Heart left ventricle (tissue), 13 donors: ENCODE data around the gene DNAI2.

Experiments used
- CTCF ChIP-seq, 12 donors: fragments of 200-600 bp; sonication (generic) in 4 of 12; IDR thresholded peaks; one replicate each; pipeline versions ENCODE4 v1.5.0 to v1.8.0; 2018 to 2022; ENCODE audit warnings: antibody characterized with exemption in 12 of 12, mild to moderate bottlenecking in 5 of 12
- POLR2A ChIP-seq, 2 donors: fragments of 450-650 bp; IDR thresholded peaks; one replicate each; pipeline ENCODE4 v1.6.1; 2017; ENCODE audit warnings: antibody characterized with exemption in 2 of 2, mild to moderate bottlenecking in 2 of 2, moderate library complexity in 2 of 2
- donor health status: ischemic (EF 13 %, LVEDD 7.1; RV severe dilation, severe dysfunction).
- donor health status: DM: no; HTN: yes; CAD: no.
- donor health status: DM: no; HTN: no; CAD: no.
- donor health status: ischemic (EF 25% LVEDD 6.9; RV normal size, moderate dysfunction).
- donor health status: ischemic (EF 25% LVEDD 5.7; RV mildly dilated, moderate dysfunction).
- donor health status: ischemic (EF 35%, LVEDD 5.7; RV mildly dilated, moderate dysfunction).
- donor health status: nonischemic (EF 11% LVEDD 7.7; RV severe dilation, severe dysfunction).
- donor health status: DM: yes; HTN: yes; CAD: no.
- donor health status: PGD.
- donor health status: ischemic (EF 29% LVEDD 5.4; RV normal size, mild dysfunction).
- donor health status: nonischemic (EF 23%, LVEDD 6.1; RV moderate dilation, normal function).

- TF ChIP-seq CTCF (IDR thresholded peaks at IDR 0.05) (no peak), POLR2A (IDR thresholded peaks at IDR 0.05) (no peak)
Measured at GRCh38 chr17:74276051-74276476, 2.0 kb downstream of the DNAI2 start.
